ENCODE results near the gene RTP2. TPM values are rescaled to one million over a fixed set of nuclear protein-coding genes. Genes with fewer than 3 reads are reported as not detected.

Gene RTP2
- total and polyA plus RNA-seq, 2 of the 4 experiments (the other 2 are of a cell fraction) = not detected

GRCh38 chr3:187722206-187722612 is 19.9 kb upstream of the RTP2 start:
- no peak overlapping the region for H2AK5ac ChIP-seq (ENCODE audit: low read depth, low read length)
- DNase-seq (no peak), ATAC-seq (ENCODE audit: low read depth) (no peak)
- H2BK120ac ChIP-seq (ENCODE audit: low read depth, low read length) = no peak overlapping the region
- H4K91ac ChIP-seq (ENCODE audit: insufficient read depth, low read depth, low read length) = no peak overlapping the region
- in situ Hi-C loops (cut with MboI; ENCODE audit: low sequenced_read_pairs) (loop anchor here (25.0 kb wide), 1 partner anchor 1515 kb away; no protein-coding TSS in a partner anchor), intact Hi-C loops (cut with micrococcal nuclease) (no loop called here), dilution Hi-C loops (cut with HindIII; ENCODE audit: low sequenced_read_pairs, unreplicated experiment) (no loop called here)
- H2AK9ac ChIP-seq (replicated peaks; ENCODE audit: low read depth, low read length, poor library complexity) = peak overlapping the region; percentile 48
- no peak overlapping the region for H4K8ac ChIP-seq (ENCODE audit: low read depth in 2 of 2, low read length in 2 of 2)
- no peaks in the 10 kb centered on the region for H3K9me3 ChIP-seq (ENCODE audit: control insufficient read depth, insufficient read depth, low read length)
- H2BK20ac ChIP-seq (ENCODE audit: low read depth, low read length) = no peak overlapping the region
- ChIA-PET CTCF (no interaction called here), POLR2A (ENCODE audit: unreplicated experiment) (no interaction called here)
- H3K4me3 ChIP-seq (ENCODE audit: insufficient read depth, low read depth, low read length) = no peak overlapping the region
- no peak overlapping the region for H3K23ac ChIP-seq (ENCODE audit: low read depth, low read length)
- no peak overlapping the region for H4K5ac ChIP-seq (ENCODE audit: low read depth, low read length)
- no peaks in the 10 kb centered on the region; the same call in 1 of the 2 replicates for H4K20me1 ChIP-seq (ENCODE audit: insufficient read depth, low read length)
- BruUV-seq (replicated peaks) = no TSS peak
- TF ChIP-seq CHD1 (IDR thresholded peaks at IDR 0.05; ENCODE audit: low read depth, low read length) = no peak
- no peak for TF ChIP-seq FOS (IDR thresholded peaks at IDR 0.05; ENCODE audit: low read depth, low read length)
- no peak for TF ChIP-seq RCOR1 (IDR thresholded peaks at IDR 0.05; ENCODE audit: insufficient replicate concordance, low read length)
- no peak for TF ChIP-seq MAZ (IDR thresholded peaks at IDR 0.05; ENCODE audit: borderline replicate concordance, low read depth, low read length)
- no peak for TF ChIP-seq RAD21 (IDR thresholded peaks at IDR 0.05; ENCODE audit: low read length)
- TF ChIP-seq, protein P1, sequence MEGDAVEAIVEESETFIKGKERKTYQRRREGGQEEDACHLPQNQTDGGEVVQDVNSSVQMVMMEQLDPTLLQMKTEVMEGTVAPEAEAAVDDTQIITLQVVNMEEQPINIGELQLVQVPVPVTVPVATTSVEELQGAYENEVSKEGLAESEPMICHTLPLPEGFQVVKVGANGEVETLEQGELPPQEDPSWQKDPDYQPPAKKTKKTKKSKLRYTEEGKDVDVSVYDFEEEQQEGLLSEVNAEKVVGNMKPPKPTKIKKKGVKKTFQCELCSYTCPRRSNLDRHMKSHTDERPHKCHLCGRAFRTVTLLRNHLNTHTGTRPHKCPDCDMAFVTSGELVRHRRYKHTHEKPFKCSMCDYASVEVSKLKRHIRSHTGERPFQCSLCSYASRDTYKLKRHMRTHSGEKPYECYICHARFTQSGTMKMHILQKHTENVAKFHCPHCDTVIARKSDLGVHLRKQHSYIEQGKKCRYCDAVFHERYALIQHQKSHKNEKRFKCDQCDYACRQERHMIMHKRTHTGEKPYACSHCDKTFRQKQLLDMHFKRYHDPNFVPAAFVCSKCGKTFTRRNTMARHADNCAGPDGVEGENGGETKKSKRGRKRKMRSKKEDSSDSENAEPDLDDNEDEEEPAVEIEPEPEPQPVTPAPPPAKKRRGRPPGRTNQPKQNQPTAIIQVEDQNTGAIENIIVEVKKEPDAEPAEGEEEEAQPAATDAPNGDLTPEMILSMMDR (conservative IDR thresholded peaks at IDR 0.05; ENCODE audit: low read depth, low read length) = no peak
- TF ChIP-seq, protein P2, sequence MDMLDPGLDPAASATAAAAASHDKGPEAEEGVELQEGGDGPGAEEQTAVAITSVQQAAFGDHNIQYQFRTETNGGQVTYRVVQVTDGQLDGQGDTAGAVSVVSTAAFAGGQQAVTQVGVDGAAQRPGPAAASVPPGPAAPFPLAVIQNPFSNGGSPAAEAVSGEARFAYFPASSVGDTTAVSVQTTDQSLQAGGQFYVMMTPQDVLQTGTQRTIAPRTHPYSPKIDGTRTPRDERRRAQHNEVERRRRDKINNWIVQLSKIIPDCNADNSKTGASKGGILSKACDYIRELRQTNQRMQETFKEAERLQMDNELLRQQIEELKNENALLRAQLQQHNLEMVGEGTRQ (IDR thresholded peaks at IDR 0.05; ENCODE audit: low read depth, low read length) = no peak
- TF ChIP-seq NFE2L2 (IDR thresholded peaks at IDR 0.05; ENCODE audit: low read depth, low read length) = no peak
- TF ChIP-seq BHLHE40 (IDR thresholded peaks at IDR 0.05; ENCODE audit: low read depth, low read length) = no peak
- no peak for TF ChIP-seq RFX5 (IDR thresholded peaks at IDR 0.05; ENCODE audit: low read depth, low read length)
- peaks cover 5% of the 10 kb centered on the region; the same call in 1 of the 2 replicates for H3K9me1 ChIP-seq (ENCODE audit: insufficient read depth, low read length)
- H3K36me3 ChIP-seq (ENCODE audit: control insufficient read depth, insufficient read depth, low read length) = peaks cover 54% of the 10 kb centered on the region
- H3K56ac ChIP-seq (ENCODE audit: extremely low read depth, insufficient read depth, low read length) = no peak overlapping the region
- H2BK5ac ChIP-seq (ENCODE audit: low read depth, low read length, poor library complexity, severe bottlenecking) = no peak overlapping the region
- no peaks in the 10 kb centered on the region for H3K27me3 ChIP-seq (ENCODE audit: control insufficient read depth, insufficient read depth, low read length)
- no peak overlapping the region for H3K4me2 ChIP-seq (ENCODE audit: low read depth, low read length)
- peaks cover 2% of the 10 kb centered on the region; the same call in 1 of the 2 replicates for H3K4me1 ChIP-seq (ENCODE audit: control insufficient read depth, insufficient read depth, low read length)
- H2BK15ac ChIP-seq (ENCODE audit: low read depth, low read length) = no peak overlapping the region; the same call in 2 of the 3 replicates
- H3K14ac ChIP-seq (replicated peaks; ENCODE audit: low read depth, low read length) = no peak overlapping the region
- no peak overlapping the region for H3K27ac ChIP-seq (ENCODE audit: insufficient read depth, low read length)
- 92% methylated on average over 8 of the region's 10 CpGs; no CpG with 5 or more reads in 1 of the 2 experiments for WGBS, 2 experiments (ENCODE audit: extremely low coverage in 2 of 2, insufficient read length in 1 of 2)
- H3K9ac ChIP-seq (ENCODE audit: low read depth, low read length) = no peak overlapping the region
- H3K4ac ChIP-seq (ENCODE audit: low read depth, low read length) = no peak overlapping the region
- H3K18ac ChIP-seq (ENCODE audit: low read depth, low read length) = no peak overlapping the region
- H3K79me1 ChIP-seq (ENCODE audit: low read depth in 1 of 2, low read length in 2 of 2) = peaks cover 0 to 10% of the 10 kb centered on the region in 2 experiments; a peak in 3 of 4 replicates
- no peak overlapping the region for H2AFZ ChIP-seq (replicated peaks; ENCODE audit: low read length, poor library complexity)
